Activated CD4-positive, alpha-beta T cell treated with anti-CD3 and anti-CD28 coated beads, Interleukin-2, amount 10 ng/mL, durations not matched to agents 24 days and 14 days (primary cell): Measurements from ENCODE around the gene VENTX. TPM values are rescaled to one million over a fixed set of nuclear protein-coding genes. Genes with fewer than 3 reads are reported as not detected.
"Not testable (repeated sequence)": the region's sequence is repeated elsewhere in the genome, so short reads cannot be mapped to it uniquely, and the experiment has no call there.

ENCODE experiments used
- DNase-seq: peaks from one replicate; pipeline ENCODE4 v3.0.0; 2022
- H3K27ac Mint-ChIP-seq: one replicate; pipeline ENCODE4 v1.8.0; 2022; ENCODE audit warnings: mild to moderate bottlenecking, mixed read lengths
- H3K27me3 Mint-ChIP-seq: one replicate; pipeline ENCODE4 v1.8.0; 2022; ENCODE audit warnings: mixed read lengths
- H3K36me3 Mint-ChIP-seq: one replicate; pipeline ENCODE4 v1.8.0; 2022; ENCODE audit warnings: low read depth, mild to moderate bottlenecking, mixed read lengths
- H3K4me1 Mint-ChIP-seq: one replicate; pipeline ENCODE4 v1.8.0; 2021; ENCODE audit warnings: mixed read lengths
- H3K4me3 Mint-ChIP-seq: one replicate; pipeline ENCODE4 v1.8.0; 2022; ENCODE audit warnings: mild to moderate bottlenecking, moderate library complexity, mixed read lengths
- H3K9me3 Mint-ChIP-seq: one replicate; pipeline ENCODE4 v1.8.0; 2021; ENCODE audit warnings: mixed read lengths
- intact Hi-C: fragments of 100-400 bp; cut with micrococcal nuclease; formaldehyde crosslinking; loops from one replicate; pipeline ENCODE4 v1.15.1; 2023
- total RNA-seq: library from RNA; stranded (reverse); gene quantifications from 2 replicates; pipeline ENCODE4 v1.2.3, GENCODE V29; 2022

VENTX gene
- total RNA-seq, 1 donor from 2014 or later, result not detected

- Mint-ChIP-seq H3K36me3 (peaks cover 2% of the 10 kb centered on the region), H3K4me1 (peaks cover 19% of the 10 kb centered on the region), H3K9me3 (no peaks in the 10 kb centered on the region), H3K27me3 (peaks cover 58% of the 10 kb centered on the region), H3K27ac (no peak overlapping the region), H3K4me3 (no peak overlapping the region)
- intact Hi-C loops, result no loop called here
- peak; percentile 69 for DNase-seq
Observed at GRCh38 chr10:133230387-133231195, 7.1 kb upstream of the VENTX start.

- H3K4me3 Mint-ChIP-seq, result no peak overlapping the region
- H3K27me3 Mint-ChIP-seq, result peaks cover 62% of the 10 kb centered on the region
- intact Hi-C loops, result no loop called here
Observed at GRCh38 chr10:133231244-133231945, 6.3 kb upstream of the VENTX start.

GRCh38 chr10:133231946-133232574, 5.6 kb upstream of the VENTX start:
- H3K36me3 Mint-ChIP-seq, result peaks cover 2% of the 10 kb centered on the region
- no peaks in the 10 kb centered on the region for H3K9me3 Mint-ChIP-seq
- H3K27ac Mint-ChIP-seq, result no peak overlapping the region
- H3K4me1 Mint-ChIP-seq, result peaks cover 10% of the 10 kb centered on the region
- DNase-seq, result no peak
- intact Hi-C loops, result no loop called here
- H3K27me3 Mint-ChIP-seq, result peaks cover 59% of the 10 kb centered on the region
- no peak overlapping the region for H3K4me3 Mint-ChIP-seq

More at GRCh38 chr10:133231244-133231945, 6.3 kb upstream of the VENTX start:
- H3K4me1 Mint-ChIP-seq, result peaks cover 14% of the 10 kb centered on the region
- H3K27ac Mint-ChIP-seq, result peak overlapping the region; percentile 56
- peaks cover 2% of the 10 kb centered on the region for H3K36me3 Mint-ChIP-seq
- no peak for DNase-seq
- H3K9me3 Mint-ChIP-seq, result no peaks in the 10 kb centered on the region

- H3K36me3 Mint-ChIP-seq, H3K27ac Mint-ChIP-seq, DNase-seq, H3K4me1 Mint-ChIP-seq, intact Hi-C loops, H3K9me3 Mint-ChIP-seq: not testable (repeated sequence)
- Mint-ChIP-seq H3K27me3 (peaks cover 55% of the 10 kb centered on the region), H3K4me3 (peak overlapping the region; percentile 66)
Observed at GRCh38 chr10:133234796-133235195, 2.9 kb upstream of the VENTX start.

- Mint-ChIP-seq H3K4me1 (peaks cover 5% of the 10 kb centered on the region), H3K9me3 (no peaks in the 10 kb centered on the region), H3K27me3 (peaks cover 55% of the 10 kb centered on the region), H3K27ac (no peak overlapping the region), H3K4me3 (peak overlapping the region; percentile 66), H3K36me3 (no peaks in the 10 kb centered on the region)
- no peak for DNase-seq
- intact Hi-C loops, result no loop called here
Observed at GRCh38 chr10:133235265-133235855, 2.3 kb upstream of the VENTX start.

- Mint-ChIP-seq H3K4me3 (peak overlapping the region; percentile 26), H3K27me3 (peaks cover 58% of the 10 kb centered on the region), H3K27ac (no peak overlapping the region), H3K9me3 (no peaks in the 10 kb centered on the region), H3K36me3 (no peaks in the 10 kb centered on the region), H3K4me1 (peaks cover 5% of the 10 kb centered on the region)
- intact Hi-C loops, result no loop called here
- DNase-seq, result no peak
Observed at GRCh38 chr10:133235932-133236331, 1.7 kb upstream of the VENTX start.

- intact Hi-C loops, result no loop called here
- Mint-ChIP-seq H3K4me3 (no peak overlapping the region), H3K36me3 (no peaks in the 10 kb centered on the region), H3K27ac (no peak overlapping the region), H3K27me3 (peaks cover 61% of the 10 kb centered on the region), H3K4me1 (peaks cover 8% of the 10 kb centered on the region), H3K9me3 (no peaks in the 10 kb centered on the region)
- no peak for DNase-seq
Observed at GRCh38 chr10:133236401-133237240, 1.0 kb upstream of the VENTX start.

GRCh38 chr10:133237241-133237587, 441 bp upstream of the VENTX start:
- no peak for DNase-seq
- intact Hi-C loops, result no loop called here
- peaks cover 11% of the 10 kb centered on the region for H3K4me1 Mint-ChIP-seq
- no peak overlapping the region for H3K4me3 Mint-ChIP-seq
- no peak overlapping the region for H3K27ac Mint-ChIP-seq
- no peaks in the 10 kb centered on the region for H3K36me3 Mint-ChIP-seq
- no peaks in the 10 kb centered on the region for H3K9me3 Mint-ChIP-seq
- peaks cover 56% of the 10 kb centered on the region for H3K27me3 Mint-ChIP-seq

GRCh38 chr10:133238466-133238804, 780 bp downstream of the VENTX start:
- Mint-ChIP-seq H3K36me3 (no peaks in the 10 kb centered on the region), H3K4me1 (peaks cover 13% of the 10 kb centered on the region), H3K4me3 (no peak overlapping the region), H3K27me3 (peaks cover 54% of the 10 kb centered on the region), H3K27ac (no peak overlapping the region), H3K9me3 (no peaks in the 10 kb centered on the region)
- DNase-seq, result no peak
- intact Hi-C loops, result no loop called here

GRCh38 chr10:133239990-133240389, 2.3 kb downstream of the VENTX start:
- DNase-seq, result no peak
- Mint-ChIP-seq H3K36me3 (no peaks in the 10 kb centered on the region), H3K9me3 (no peaks in the 10 kb centered on the region), H3K27ac (no peak overlapping the region), H3K4me1 (peaks cover 13% of the 10 kb centered on the region), H3K4me3 (no peak overlapping the region), H3K27me3 (peaks cover 40% of the 10 kb centered on the region)
- intact Hi-C loops, result no loop called here

GRCh38 chr10:133241501-133242205, 4.0 kb downstream of the VENTX start:
- peaks cover 11% of the 10 kb centered on the region for H3K4me1 Mint-ChIP-seq
- peaks cover 35% of the 10 kb centered on the region for H3K27me3 Mint-ChIP-seq
- H3K27ac Mint-ChIP-seq, result no peak overlapping the region
- no peaks in the 10 kb centered on the region for H3K36me3 Mint-ChIP-seq
- intact Hi-C loops, result no loop called here
- H3K9me3 Mint-ChIP-seq, result no peaks in the 10 kb centered on the region
- peak overlapping the region; percentile 77 for H3K4me3 Mint-ChIP-seq
- peak; percentile 81 for DNase-seq

- H3K27me3 Mint-ChIP-seq, result peaks cover 33% of the 10 kb centered on the region
- intact Hi-C loops, result no loop called here
- DNase-seq, result no peak
- no peaks in the 10 kb centered on the region for H3K9me3 Mint-ChIP-seq
- H3K4me1 Mint-ChIP-seq, result peaks cover 11% of the 10 kb centered on the region
- peak overlapping the region; percentile 14 for H3K4me3 Mint-ChIP-seq
- H3K27ac Mint-ChIP-seq, result no peak overlapping the region
- no peaks in the 10 kb centered on the region for H3K36me3 Mint-ChIP-seq
Observed at GRCh38 chr10:133242611-133243356, 5.1 kb downstream of the VENTX start.
